Osteoblast (primary cell): ENCODE data around the gene CELF4. TPM values are rescaled to one million over a fixed set of nuclear protein-coding genes. Genes with fewer than 3 reads are reported as not detected.

Experiments used
- DNase-seq: peaks from one replicate; pipeline ENCODE4 v3.0.0; 2011; ENCODE audit warnings: low spot score, mixed read lengths; ENCODE audit not compliant: insufficient read length; ENCODE audit errors: missing footprints
- H2AFZ ChIP-seq: 2 replicates; pipeline ENCODE4 v1.6.0; 2011; ENCODE audit warnings: mild to moderate bottlenecking, low read length
- H3K27ac ChIP-seq: 2 replicates; pipeline ENCODE4 v1.5.1; 2011; ENCODE audit warnings: mild to moderate bottlenecking, low read depth, low read length, moderate library complexity
- H3K27me3 ChIP-seq: 2 replicates; pipeline ENCODE4 v1.6.0; 2012; ENCODE audit warnings: mild to moderate bottlenecking, control low read depth, inconsistent platforms, low read length, moderate library complexity; ENCODE audit not compliant: insufficient read depth
- H3K36me3 ChIP-seq: 2 replicates; pipeline ENCODE4 v1.5.1; 2011; ENCODE audit warnings: mild to moderate bottlenecking, low read length, control low read depth, moderate library complexity; ENCODE audit not compliant: insufficient read depth
- H3K4me1 ChIP-seq: 2 replicates; pipeline ENCODE4 v1.5.1; 2011; ENCODE audit warnings: mild to moderate bottlenecking, low read length, control low read depth, moderate library complexity; ENCODE audit not compliant: insufficient read depth
- H3K4me2 ChIP-seq: 2 replicates; pipeline ENCODE4 v1.6.0; 2011; ENCODE audit warnings: mild to moderate bottlenecking, low read length; ENCODE audit not compliant: insufficient read depth
- H3K4me3 ChIP-seq: fragments of 200-600 bp; sonication (generic); 3 replicates; pipeline ENCODE4 v1.5.1; 2012; ENCODE audit warnings: mild to moderate bottlenecking, low read length, inconsistent platforms; ENCODE audit not compliant: insufficient read depth
- H3K79me2 ChIP-seq: 2 replicates; pipeline ENCODE4 v1.6.0; 2012; ENCODE audit warnings: mild to moderate bottlenecking, low read length, control low read depth, inconsistent platforms; ENCODE audit not compliant: insufficient read depth
- H3K9me3 ChIP-seq: 2 replicates; pipeline ENCODE4 v1.5.1; 2011; ENCODE audit warnings: low read depth, low read length, control low read depth
- H4K20me1 ChIP-seq: 2 replicates; pipeline ENCODE4 v1.6.0; 2012; ENCODE audit warnings: mild to moderate bottlenecking, low read length, control low read depth; ENCODE audit not compliant: insufficient read depth
- total RNA-seq: library from RNA; depleted of rRNA; stranded (reverse); fragments of >200 nt; gene quantifications from 2 replicates; pipeline ENCODE4 v1.2.3, GENCODE V29; 2012
- TF ChIP-seq, protein P1 (sequence below): IDR thresholded peaks from 2 replicates; pipeline ENCODE4 v1.5.1; 2011; ENCODE audit warnings: mild to moderate bottlenecking, low read depth, low read length, moderate library complexity; ENCODE audit errors: extremely low read depth

Gene CELF4
- total RNA-seq, 1 donor: not detected

- H3K4me2 ChIP-seq: no peak overlapping the region
- no peak overlapping the region for H2AFZ ChIP-seq
- no peaks in the 10 kb centered on the region for H4K20me1 ChIP-seq
- H3K4me1 ChIP-seq: no peaks in the 10 kb centered on the region
- DNase-seq: no peak
- H3K79me2 ChIP-seq: no peaks in the 10 kb centered on the region
- H3K27me3 ChIP-seq: no peaks in the 10 kb centered on the region
- no peak overlapping the region for H3K27ac ChIP-seq
- TF ChIP-seq, protein P1, sequence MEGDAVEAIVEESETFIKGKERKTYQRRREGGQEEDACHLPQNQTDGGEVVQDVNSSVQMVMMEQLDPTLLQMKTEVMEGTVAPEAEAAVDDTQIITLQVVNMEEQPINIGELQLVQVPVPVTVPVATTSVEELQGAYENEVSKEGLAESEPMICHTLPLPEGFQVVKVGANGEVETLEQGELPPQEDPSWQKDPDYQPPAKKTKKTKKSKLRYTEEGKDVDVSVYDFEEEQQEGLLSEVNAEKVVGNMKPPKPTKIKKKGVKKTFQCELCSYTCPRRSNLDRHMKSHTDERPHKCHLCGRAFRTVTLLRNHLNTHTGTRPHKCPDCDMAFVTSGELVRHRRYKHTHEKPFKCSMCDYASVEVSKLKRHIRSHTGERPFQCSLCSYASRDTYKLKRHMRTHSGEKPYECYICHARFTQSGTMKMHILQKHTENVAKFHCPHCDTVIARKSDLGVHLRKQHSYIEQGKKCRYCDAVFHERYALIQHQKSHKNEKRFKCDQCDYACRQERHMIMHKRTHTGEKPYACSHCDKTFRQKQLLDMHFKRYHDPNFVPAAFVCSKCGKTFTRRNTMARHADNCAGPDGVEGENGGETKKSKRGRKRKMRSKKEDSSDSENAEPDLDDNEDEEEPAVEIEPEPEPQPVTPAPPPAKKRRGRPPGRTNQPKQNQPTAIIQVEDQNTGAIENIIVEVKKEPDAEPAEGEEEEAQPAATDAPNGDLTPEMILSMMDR: no peak
- H3K9me3 ChIP-seq: no peaks in the 10 kb centered on the region
- H3K4me3 ChIP-seq: no peak overlapping the region
- no peaks in the 10 kb centered on the region for H3K36me3 ChIP-seq
These were observed 94.0 kb downstream of the CELF4 start for GRCh38 chr18:37471637-37472036.

GRCh38 chr18:37470986-37471385 lies 94.6 kb downstream of the CELF4 start:
- Histone ChIP-seq H3K4me3 (no peak overlapping the region), H4K20me1 (no peaks in the 10 kb centered on the region), H3K79me2 (no peaks in the 10 kb centered on the region), H3K36me3 (no peaks in the 10 kb centered on the region), H2AFZ (no peak overlapping the region), H3K9me3 (no peaks in the 10 kb centered on the region), H3K4me2 (no peak overlapping the region), H3K4me1 (no peaks in the 10 kb centered on the region), H3K27ac (no peak overlapping the region), H3K27me3 (no peaks in the 10 kb centered on the region)
- peak; percentile 66 for DNase-seq
- TF ChIP-seq, protein P1: no peak

- H4K20me1 ChIP-seq: no peaks in the 10 kb centered on the region
- H3K9me3 ChIP-seq: no peaks in the 10 kb centered on the region
- H3K4me1 ChIP-seq: no peaks in the 10 kb centered on the region
- H3K27ac ChIP-seq: no peak overlapping the region
- H2AFZ ChIP-seq: no peak overlapping the region
- H3K36me3 ChIP-seq: no peaks in the 10 kb centered on the region
- no peak overlapping the region for H3K4me3 ChIP-seq
- no peaks in the 10 kb centered on the region for H3K27me3 ChIP-seq
- no peaks in the 10 kb centered on the region for H3K79me2 ChIP-seq
- TF ChIP-seq, protein P1: no peak
- H3K4me2 ChIP-seq: no peak overlapping the region
- peak; percentile 42 for DNase-seq
These were observed 98.5 kb downstream of the CELF4 start for GRCh38 chr18:37467002-37467662.

DNA sequence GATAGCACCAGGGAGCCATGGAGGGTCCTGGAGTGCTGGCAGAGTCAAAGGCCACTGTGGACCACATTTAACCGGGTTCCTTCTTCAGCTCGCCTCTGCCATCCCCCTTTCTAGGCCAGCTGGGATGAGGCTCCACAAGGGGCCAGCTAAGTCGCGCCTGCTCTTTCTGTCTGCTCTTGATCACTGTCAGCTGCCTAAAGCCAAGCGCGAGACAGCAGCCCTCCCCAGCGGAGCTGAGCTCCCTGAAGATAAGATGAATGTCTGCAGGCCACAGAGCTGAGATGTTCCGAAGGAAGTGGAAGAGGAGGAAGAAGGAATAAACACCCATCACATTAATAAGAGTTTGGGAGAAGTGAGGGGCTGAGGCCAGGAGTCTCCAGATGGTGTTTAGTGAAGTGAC lies 99.6 kb downstream of the CELF4 start:
- no peaks in the 10 kb centered on the region for H3K27me3 ChIP-seq
- H2AFZ ChIP-seq: no peak overlapping the region
- H4K20me1 ChIP-seq: no peaks in the 10 kb centered on the region
- H3K4me2 ChIP-seq: no peak overlapping the region
- H3K36me3 ChIP-seq: no peaks in the 10 kb centered on the region
- H3K4me1 ChIP-seq: no peaks in the 10 kb centered on the region
- no peak overlapping the region for H3K4me3 ChIP-seq
- H3K79me2 ChIP-seq: no peaks in the 10 kb centered on the region
- DNase-seq: peak; percentile 59
- no peak overlapping the region for H3K27ac ChIP-seq
- TF ChIP-seq, protein P1: no peak
- no peaks in the 10 kb centered on the region for H3K9me3 ChIP-seq
